ENCODE measurements around the gene NXN. TPM values are rescaled to one million over a fixed set of nuclear protein-coding genes. Genes with fewer than 3 reads are reported as not detected.
"Not testable (repeated sequence)": the region's sequence is repeated elsewhere in the genome, so short reads cannot be mapped to it uniquely, and the experiment has no call there.

NXN gene
- total RNA-seq, 6 experiments from 2014 or later = 81.7 to 93.8 (median 92.2) TPM

- Mint-ChIP-seq H3K4me1 (ENCODE audit: low read depth) (peaks cover 57% of the 10 kb centered on the region), H3K9me3 (no peaks in the 10 kb centered on the region), H3K36me3 (ENCODE audit: low read depth) (peaks cover 29% of the 10 kb centered on the region), H3K4me3 (peak overlapping the region; percentile 68), H3K27me3 (ENCODE audit: insufficient read depth) (no peaks in the 10 kb centered on the region; the same call in none of the 2 replicates), H3K27ac (peak overlapping the region; percentile 89)
- TF ChIP-seq CTCF (IDR thresholded peaks at IDR 0.05) = peak; percentile 76; the same call in 1 of the 2 replicates
- DNase-seq = peak; percentile 47
Measured at GRCh38 chr17:879546-880442, 99.8 kb downstream of the NXN start.

- DNase-seq = no peak
- no peak for TF ChIP-seq CTCF (IDR thresholded peaks at IDR 0.05)
Measured at GRCh38 chr17:877630-878029, 101.9 kb downstream of the NXN start.

GRCh38 chr17:876272-876671, 103.3 kb downstream of the NXN start:
- no peak for TF ChIP-seq CTCF (IDR thresholded peaks at IDR 0.05)
- Mint-ChIP-seq H3K4me1 (ENCODE audit: low read depth) (peaks cover 39% of the 10 kb centered on the region), H3K36me3 (ENCODE audit: low read depth) (peaks cover 14% of the 10 kb centered on the region; the same call in 1 of the 2 replicates), H3K27me3 (ENCODE audit: insufficient read depth) (no peaks in the 10 kb centered on the region; the same call in none of the 2 replicates), H3K4me3 (no peak overlapping the region), H3K9me3 (no peaks in the 10 kb centered on the region), H3K27ac (no peak overlapping the region)
- DNase-seq = no peak

More at GRCh38 chr17:877630-878029, 101.9 kb downstream of the NXN start:
- H3K36me3 Mint-ChIP-seq (ENCODE audit: low read depth) = peaks cover 15% of the 10 kb centered on the region
- H3K27ac Mint-ChIP-seq = no peak overlapping the region
- no peaks in the 10 kb centered on the region for H3K9me3 Mint-ChIP-seq
- no peak overlapping the region for H3K4me3 Mint-ChIP-seq
- peaks cover 37% of the 10 kb centered on the region for H3K4me1 Mint-ChIP-seq (ENCODE audit: low read depth)
- no peaks in the 10 kb centered on the region; the same call in none of the 2 replicates for H3K27me3 Mint-ChIP-seq (ENCODE audit: insufficient read depth)

GRCh38 chr17:874590-874989, 105.0 kb downstream of the NXN start:
- DNase-seq; H3K4me3 Mint-ChIP-seq; H3K9me3 Mint-ChIP-seq; H3K27me3 Mint-ChIP-seq (ENCODE audit: insufficient read depth); H3K27ac Mint-ChIP-seq: not testable (repeated sequence)
- Mint-ChIP-seq H3K36me3 (ENCODE audit: low read depth) (peaks cover 14% of the 10 kb centered on the region; the same call in 1 of the 2 replicates), H3K4me1 (ENCODE audit: low read depth) (peaks cover 32% of the 10 kb centered on the region)

- no peak overlapping the region for H3K4me3 Mint-ChIP-seq
- no peaks in the 10 kb centered on the region for H3K9me3 Mint-ChIP-seq
Measured at GRCh38 chr17:872855-873254, 106.7 kb downstream of the NXN start.

More at GRCh38 chr17:872855-873254, 106.7 kb downstream of the NXN start:
- H3K36me3 Mint-ChIP-seq (ENCODE audit: low read depth) = peaks cover 16% of the 10 kb centered on the region
- no peak overlapping the region for H3K27ac Mint-ChIP-seq
- no peak for TF ChIP-seq CTCF (IDR thresholded peaks at IDR 0.05)
- peaks cover 4% of the 10 kb centered on the region for H3K27me3 Mint-ChIP-seq (ENCODE audit: insufficient read depth)
- H3K4me1 Mint-ChIP-seq (ENCODE audit: low read depth) = peaks cover 43% of the 10 kb centered on the region
- DNase-seq = no peak
